HG02571 (cell line): Measurements from ENCODE around the gene ZC3H18.
"Not testable (repeated sequence)": the region's sequence is repeated elsewhere in the genome, so short reads cannot be mapped to it uniquely, and the experiment has no call there.

Experiments used
- ATAC-seq: cut with Tn5 transposase; IDR thresholded peaks from one replicate; pipeline ENCODE4 v1.9.1; 2021; ENCODE audit warnings: mild to moderate bottlenecking, moderate library complexity; ENCODE audit not compliant: unreplicated experiment

ZC3H18 gene

GRCh38 chr16:88651989-88652761, 82.0 kb downstream of the ZC3H18 start:
- no peak for ATAC-seq

- ATAC-seq: no peak
Measured at GRCh38 chr16:88652762-88653063, 82.5 kb downstream of the ZC3H18 start.

- no peak for ATAC-seq
Measured at GRCh38 chr16:88653101-88653500, 82.9 kb downstream of the ZC3H18 start.

GRCh38 chr16:88653596-88654362, 83.6 kb downstream of the ZC3H18 start:
- no peak for ATAC-seq

GRCh38 chr16:88654363-88655052, 84.3 kb downstream of the ZC3H18 start:
- ATAC-seq: no peak

GRCh38 chr16:88655053-88655732, 85.0 kb downstream of the ZC3H18 start:
- ATAC-seq: no peak

- ATAC-seq: no peak
Measured at GRCh38 chr16:88655733-88656281, 85.6 kb downstream of the ZC3H18 start.

- no peak for ATAC-seq
Measured at GRCh38 chr16:88656291-88656980, 86.2 kb downstream of the ZC3H18 start.

- no peak for ATAC-seq
Measured at GRCh38 chr16:88657371-88657770, 87.2 kb downstream of the ZC3H18 start.

- no peak for ATAC-seq
Measured at GRCh38 chr16:88658714-88659113, 88.5 kb downstream of the ZC3H18 start.

GRCh38 chr16:88659160-88659559, 89.0 kb downstream of the ZC3H18 start:
- ATAC-seq: no peak

GRCh38 chr16:88661468-88661867, 91.3 kb downstream of the ZC3H18 start:
- no peak for ATAC-seq

- ATAC-seq: no peak
Measured at GRCh38 chr16:88662222-88662842, 92.1 kb downstream of the ZC3H18 start.

GRCh38 chr16:88662843-88663606, 92.8 kb downstream of the ZC3H18 start, which contains the start of gene MVD:
TSS of gene MVD (minus strand) at chr16:88663091. CDS start at chr16:88663080, 11 bp downstream.
- peak; percentile 90 for ATAC-seq

- no peak for ATAC-seq
Measured at GRCh38 chr16:88665148-88665547, 94.9 kb downstream of the ZC3H18 start.

- no peak for ATAC-seq
Measured at GRCh38 chr16:88665570-88665969, 95.4 kb downstream of the ZC3H18 start.

- ATAC-seq: no peak
Measured at GRCh38 chr16:88667461-88667860, 97.3 kb downstream of the ZC3H18 start.

GRCh38 chr16:88669493-88669892, 99.3 kb downstream of the ZC3H18 start:
- ATAC-seq: not testable (repeated sequence)

- ATAC-seq: no peak
Measured at GRCh38 chr16:88669980-88670379, 99.8 kb downstream of the ZC3H18 start.
